ENCODE measurements around the gene ZDHHC17.

Gene ZDHHC17

GRCh38 chr12:76811976-76812375 lies 48.1 kb downstream of the ZDHHC17 start:
- TF ChIP-seq CTCF (IDR thresholded peaks at IDR 0.05; ENCODE audit: low read depth, low read length, missing control alignments) = no peak
- no peak overlapping the region for H3K4me3 ChIP-seq (replicated peaks; ENCODE audit: low read depth, low read length)
- no peak for DNase-seq (ENCODE audit: extremely low read depth, low read depth)

- H3K4me3 ChIP-seq (replicated peaks; ENCODE audit: low read depth, low read length) = no peak overlapping the region
- no peak for TF ChIP-seq CTCF (IDR thresholded peaks at IDR 0.05; ENCODE audit: low read depth, low read length, missing control alignments)
- DNase-seq (ENCODE audit: extremely low read depth, low read depth) = no peak
These were observed 49.4 kb downstream of the ZDHHC17 start for GRCh38 chr12:76813265-76813664.

GRCh38 chr12:76813972-76814371 lies 50.1 kb downstream of the ZDHHC17 start:
- H3K4me3 ChIP-seq (replicated peaks; ENCODE audit: low read depth, low read length) = no peak overlapping the region
- no peak for DNase-seq (ENCODE audit: extremely low read depth, low read depth)
- no peak for TF ChIP-seq CTCF (IDR thresholded peaks at IDR 0.05; ENCODE audit: low read depth, low read length, missing control alignments)

GRCh38 chr12:76820888-76821482 lies 57.1 kb downstream of the ZDHHC17 start:
- TF ChIP-seq CTCF (IDR thresholded peaks at IDR 0.05; ENCODE audit: low read depth, low read length, missing control alignments) = peak; percentile 76
- DNase-seq (ENCODE audit: extremely low read depth, low read depth) = peak; percentile 21
- no peak overlapping the region for H3K4me3 ChIP-seq (replicated peaks; ENCODE audit: low read depth, low read length)

GRCh38 chr12:76830436-76830835 lies 66.5 kb downstream of the ZDHHC17 start:
- DNase-seq (ENCODE audit: extremely low read depth, low read depth) = no peak
- TF ChIP-seq CTCF (IDR thresholded peaks at IDR 0.05; ENCODE audit: low read depth, low read length, missing control alignments) = no peak
- H3K4me3 ChIP-seq (replicated peaks; ENCODE audit: low read depth, low read length) = no peak overlapping the region

- TF ChIP-seq CTCF (IDR thresholded peaks at IDR 0.05; ENCODE audit: low read depth, low read length, missing control alignments) = no peak
- no peak for DNase-seq (ENCODE audit: extremely low read depth, low read depth)
- no peak overlapping the region for H3K4me3 ChIP-seq (replicated peaks; ENCODE audit: low read depth, low read length)
These were observed 72.7 kb downstream of the ZDHHC17 start for GRCh38 chr12:76836633-76837032.

GRCh38 chr12:76847260-76847659 lies 83.3 kb downstream of the ZDHHC17 start:
- no peak for DNase-seq (ENCODE audit: extremely low read depth, low read depth)
- H3K4me3 ChIP-seq (replicated peaks; ENCODE audit: low read depth, low read length) = no peak overlapping the region
- no peak for TF ChIP-seq CTCF (IDR thresholded peaks at IDR 0.05; ENCODE audit: low read depth, low read length, missing control alignments)

Measured in HFF-Myc (cell line).